Neural cell (in vitro differentiated cells): ENCODE results near the gene WNT7A. TPM values are rescaled to one million over a fixed set of nuclear protein-coding genes. Genes with fewer than 3 reads are reported as not detected.

Experiments
- H2AFZ ChIP-seq: fragments of 200-600, 300-800 bp; sonication (generic), shearing (Covaris generic); 2 replicates; pipeline ENCODE4 v1.6.0; 2014; ENCODE audit warnings: low read depth, mild to moderate bottlenecking, antibody characterized with exemption, low read length, moderate library complexity
- H3F3A ChIP-seq: fragments of 200-600 bp; shearing (Covaris generic); 2 replicates; pipeline ENCODE4 v1.6.1; 2016; ENCODE audit warnings: mild to moderate bottlenecking, moderate library complexity, mixed read lengths, antibody characterized with exemption, low read length; ENCODE audit not compliant: insufficient read depth, poor library complexity, severe bottlenecking
- H3K27ac ChIP-seq: fragments of 200-600, 300-800 bp; sonication (generic), shearing (Covaris generic); 2 replicates; pipeline ENCODE4 v1.5.1; 2014; ENCODE audit warnings: mild to moderate bottlenecking, low read length, moderate library complexity
- H3K27me3 ChIP-seq: fragments of 300-800, 200-600 bp; sonication (generic), shearing (Covaris generic); 2 replicates; pipeline ENCODE4 v1.6.0; 2014; ENCODE audit warnings: mild to moderate bottlenecking, low read depth, low read length, moderate library complexity; ENCODE audit not compliant: insufficient read depth
- H3K36me3 ChIP-seq: fragments of 300-800, 200-600 bp; sonication (generic), shearing (Covaris generic); 2 replicates; pipeline ENCODE4 v1.5.1; 2014; ENCODE audit warnings: mild to moderate bottlenecking, antibody characterized with exemption, low read length, moderate library complexity; ENCODE audit not compliant: insufficient read depth
- H3K4me2 ChIP-seq: fragments of 300-800, 200-600 bp; sonication (generic), shearing (Covaris generic); 2 replicates; pipeline ENCODE4 v1.6.0; 2014; ENCODE audit warnings: mild to moderate bottlenecking, low read length
- H3K4me3 ChIP-seq: fragments of 300-800, 200-600 bp; sonication (generic), shearing (Covaris generic); 2 replicates; pipeline ENCODE4 v1.5.1; 2014; ENCODE audit warnings: mild to moderate bottlenecking, low read length, moderate library complexity
- H3K79me2 ChIP-seq: fragments of 200-600 bp; shearing (Covaris generic); replicated peaks from 2 replicates; pipeline ENCODE4 v1.6.0; 2014; ENCODE audit warnings: mild to moderate bottlenecking, low read length, moderate library complexity; ENCODE audit not compliant: insufficient read depth
- H3K9ac ChIP-seq: fragments of 300-800, 200-600 bp; sonication (generic), shearing (Covaris generic); 2 replicates; pipeline ENCODE4 v1.6.1; 2016; ENCODE audit warnings: mild to moderate bottlenecking, low read length, mixed read lengths
- H3K9me2 ChIP-seq: fragments of 200-600 bp; shearing (Covaris generic); 2 replicates; pipeline ENCODE4 v1.6.1; 2016; ENCODE audit warnings: mild to moderate bottlenecking, low read length, mixed read lengths; ENCODE audit not compliant: insufficient read depth
- H3K9me3 ChIP-seq: fragments of 200-600, 300-800 bp; sonication (generic), shearing (Covaris generic); 2 replicates; pipeline ENCODE4 v1.6.1; 2016; ENCODE audit warnings: mild to moderate bottlenecking, mixed run types, low read length, moderate library complexity, mixed read lengths
- H4K20me1 ChIP-seq: fragments of 200-600 bp; shearing (Covaris generic); 2 replicates; pipeline ENCODE4 v1.6.1; 2016; ENCODE audit warnings: mild to moderate bottlenecking, mixed run types; ENCODE audit not compliant: insufficient read depth
- EP300 ChIP-seq: fragments of 450-650 bp; conservative IDR thresholded peaks from 2 replicates; pipeline ENCODE4 v1.6.1; 2014; ENCODE audit warnings: antibody characterized with exemption, mild to moderate bottlenecking, moderate library complexity; ENCODE audit not compliant: poor library complexity, severe bottlenecking
- EZH2 ChIP-seq: fragments of 200-600, 300-800 bp; shearing (Covaris generic), sonication (generic); IDR thresholded peaks from 2 replicates; pipeline ENCODE4 v1.6.1; 2014; ENCODE audit warnings: antibody characterized with exemption, low read length, borderline replicate concordance, mild to moderate bottlenecking; ENCODE audit not compliant: insufficient read depth, poor library complexity, severe bottlenecking
- MXI1 ChIP-seq: fragments of 450-650 bp; conservative IDR thresholded peaks from 2 replicates; pipeline ENCODE4 v1.6.1; 2014; ENCODE audit warnings: antibody characterized with exemption, mild to moderate bottlenecking; ENCODE audit not compliant: poor library complexity, severe bottlenecking
- POLR2AphosphoS5 ChIP-seq: IDR thresholded peaks from 2 replicates; pipeline ENCODE4 v1.6.1; 2012
- RAD21 ChIP-seq: fragments of 450-650 bp; conservative IDR thresholded peaks from 2 replicates; pipeline ENCODE4 v1.6.1; 2014; ENCODE audit warnings: antibody characterized with exemption, mild to moderate bottlenecking, moderate library complexity
- REST ChIP-seq: IDR thresholded peaks from 2 replicates; pipeline ENCODE4 v1.6.1; 2012; ENCODE audit warnings: borderline replicate concordance
- SMC3 ChIP-seq: fragments of 450-650 bp; conservative IDR thresholded peaks from 2 replicates; pipeline ENCODE4 v1.6.1; 2014; ENCODE audit warnings: antibody characterized with exemption, mild to moderate bottlenecking, moderate library complexity; ENCODE audit not compliant: poor library complexity
- TAF1 ChIP-seq: IDR thresholded peaks from 2 replicates; pipeline ENCODE4 v1.6.1; 2012; ENCODE audit warnings: low read depth
- polyA plus RNA-seq: library from polyadenylated mRNA; depleted of rRNA; stranded (reverse); fragments of >200 nt; gene quantifications from 2 replicates; pipeline ENCODE4 v1.2.3, GENCODE V29; 2014
- TF ChIP-seq, protein P1 (sequence below): fragments of 450-650 bp; IDR thresholded peaks from 2 replicates; pipeline ENCODE4 v1.5.1; 2014; ENCODE audit warnings: antibody characterized with exemption, mild to moderate bottlenecking, moderate library complexity; ENCODE audit not compliant: poor library complexity, severe bottlenecking

WNT7A gene
- polyA plus RNA-seq, 1 donor from 2014 or later = 13.3 TPM

- no peaks in the 10 kb centered on the region for H3K36me3 ChIP-seq
- no peak overlapping the region for H3K4me2 ChIP-seq
- no peak overlapping the region for H2AFZ ChIP-seq
- H3K9me2 ChIP-seq = no peaks in the 10 kb centered on the region
- no peaks in the 10 kb centered on the region for H4K20me1 ChIP-seq
- peaks cover 13% of the 10 kb centered on the region for H3K27me3 ChIP-seq
- no peak overlapping the region for H3K9ac ChIP-seq
- H3F3A ChIP-seq = no peaks in the 10 kb centered on the region
- H3K27ac ChIP-seq = no peak overlapping the region
- H3K79me2 ChIP-seq = no peaks in the 10 kb centered on the region
- H3K9me3 ChIP-seq = no peaks in the 10 kb centered on the region
- no peak for TF ChIP-seq TAF1
- TF ChIP-seq RAD21 = no peak
- TF ChIP-seq, protein P1, sequence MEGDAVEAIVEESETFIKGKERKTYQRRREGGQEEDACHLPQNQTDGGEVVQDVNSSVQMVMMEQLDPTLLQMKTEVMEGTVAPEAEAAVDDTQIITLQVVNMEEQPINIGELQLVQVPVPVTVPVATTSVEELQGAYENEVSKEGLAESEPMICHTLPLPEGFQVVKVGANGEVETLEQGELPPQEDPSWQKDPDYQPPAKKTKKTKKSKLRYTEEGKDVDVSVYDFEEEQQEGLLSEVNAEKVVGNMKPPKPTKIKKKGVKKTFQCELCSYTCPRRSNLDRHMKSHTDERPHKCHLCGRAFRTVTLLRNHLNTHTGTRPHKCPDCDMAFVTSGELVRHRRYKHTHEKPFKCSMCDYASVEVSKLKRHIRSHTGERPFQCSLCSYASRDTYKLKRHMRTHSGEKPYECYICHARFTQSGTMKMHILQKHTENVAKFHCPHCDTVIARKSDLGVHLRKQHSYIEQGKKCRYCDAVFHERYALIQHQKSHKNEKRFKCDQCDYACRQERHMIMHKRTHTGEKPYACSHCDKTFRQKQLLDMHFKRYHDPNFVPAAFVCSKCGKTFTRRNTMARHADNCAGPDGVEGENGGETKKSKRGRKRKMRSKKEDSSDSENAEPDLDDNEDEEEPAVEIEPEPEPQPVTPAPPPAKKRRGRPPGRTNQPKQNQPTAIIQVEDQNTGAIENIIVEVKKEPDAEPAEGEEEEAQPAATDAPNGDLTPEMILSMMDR = no peak
- no peak for TF ChIP-seq EP300
- TF ChIP-seq MXI1 = no peak
- TF ChIP-seq SMC3 = no peak
- no peak for TF ChIP-seq POLR2AphosphoS5
- TF ChIP-seq REST = no peak
- no peak for TF ChIP-seq EZH2
- H3K4me3 ChIP-seq = no peak overlapping the region
These were observed 10.6 kb upstream of the WNT7A start for GRCh38 chr3:13890377-13891016.

DNA sequence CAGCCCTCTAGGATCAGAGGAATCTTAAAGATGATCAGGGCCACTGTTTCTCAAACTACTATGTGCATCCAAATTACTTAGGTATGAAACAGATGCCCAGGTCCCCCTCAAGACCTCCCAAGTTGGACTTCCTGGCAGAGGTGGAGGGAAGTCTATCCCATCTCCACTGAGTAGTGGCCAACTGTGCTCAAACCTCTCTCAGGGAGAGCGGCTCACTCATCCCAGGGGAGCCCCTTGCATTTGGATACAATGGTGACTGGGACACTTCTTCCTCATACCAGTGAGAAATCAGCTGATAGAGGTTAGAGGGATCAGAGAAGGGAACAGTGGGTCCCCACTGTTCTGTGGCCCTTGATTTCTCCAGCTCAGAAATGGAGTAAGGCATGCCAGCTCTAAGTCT is 8.7 kb upstream of the WNT7A start:
- Histone ChIP-seq H3K4me2 (no peak overlapping the region), H3K36me3 (no peaks in the 10 kb centered on the region), H3K9me3 (no peaks in the 10 kb centered on the region), H3K4me3 (no peak overlapping the region), H4K20me1 (no peaks in the 10 kb centered on the region), H3K27me3 (no peaks in the 10 kb centered on the region), H3K79me2 (no peaks in the 10 kb centered on the region), H3K27ac (no peak overlapping the region), H3K9me2 (no peaks in the 10 kb centered on the region), H2AFZ (no peak overlapping the region), H3K9ac (no peak overlapping the region), H3F3A (no peaks in the 10 kb centered on the region)
- TF ChIP-seq, protein P1 = no peak
- TF ChIP-seq EZH2 (no peak), TAF1 (no peak), EP300 (no peak), SMC3 (no peak), POLR2AphosphoS5 (no peak), RAD21 (no peak), MXI1 (no peak), REST (no peak)
